HG03095 (cell line): ENCODE measurements around the gene GAS5.

Experiments
- ATAC-seq: cut with Tn5 transposase; IDR thresholded peaks from one replicate; pipeline ENCODE4 v1.9.1; 2021; ENCODE audit warnings: moderate library complexity; ENCODE audit not compliant: unreplicated experiment

Gene GAS5

GRCh38 chr1:173832748-173833147, 35.0 kb downstream of the GAS5 start:
- no peak for ATAC-seq

- ATAC-seq, result no peak
These were observed 40.2 kb downstream of the GAS5 start for GRCh38 chr1:173827611-173828010.

- peak; percentile 86 for ATAC-seq
These were observed 43.3 kb downstream of the GAS5 start, which contains the start of the genes CENPL and DARS2 for GRCh38 chr1:173824315-173825081. TSS of gene CENPL (minus strand) at chr1:173824883. CDS start at chr1:173811299, 13,584 bp downstream. TSS of gene DARS2 (plus strand) at chr1:173824673. CDS start at chr1:173825230, 557 bp downstream.

- ATAC-seq, result peak; percentile 37
These were observed 43.9 kb downstream of the GAS5 start for GRCh38 chr1:173823781-173824314.

GRCh38 chr1:173821680-173822079, 46.1 kb downstream of the GAS5 start:
- no peak for ATAC-seq

- no peak for ATAC-seq
These were observed 49.3 kb downstream of the GAS5 start for GRCh38 chr1:173818459-173818858.
